Amygdala (tissue), 56 donors: ENCODE results near the gene ADGRF3.
"Not testable (repeated sequence)": the region's sequence is repeated elsewhere in the genome, so short reads cannot be mapped to it uniquely, and the experiment has no call there.

Experiments used
- DNase-seq, 56 donors: peaks; one replicate each; lab custom pipeline; 2025; lab: John Stamatoyannopoulos, UW

The ADGRF3 gene

DNA sequence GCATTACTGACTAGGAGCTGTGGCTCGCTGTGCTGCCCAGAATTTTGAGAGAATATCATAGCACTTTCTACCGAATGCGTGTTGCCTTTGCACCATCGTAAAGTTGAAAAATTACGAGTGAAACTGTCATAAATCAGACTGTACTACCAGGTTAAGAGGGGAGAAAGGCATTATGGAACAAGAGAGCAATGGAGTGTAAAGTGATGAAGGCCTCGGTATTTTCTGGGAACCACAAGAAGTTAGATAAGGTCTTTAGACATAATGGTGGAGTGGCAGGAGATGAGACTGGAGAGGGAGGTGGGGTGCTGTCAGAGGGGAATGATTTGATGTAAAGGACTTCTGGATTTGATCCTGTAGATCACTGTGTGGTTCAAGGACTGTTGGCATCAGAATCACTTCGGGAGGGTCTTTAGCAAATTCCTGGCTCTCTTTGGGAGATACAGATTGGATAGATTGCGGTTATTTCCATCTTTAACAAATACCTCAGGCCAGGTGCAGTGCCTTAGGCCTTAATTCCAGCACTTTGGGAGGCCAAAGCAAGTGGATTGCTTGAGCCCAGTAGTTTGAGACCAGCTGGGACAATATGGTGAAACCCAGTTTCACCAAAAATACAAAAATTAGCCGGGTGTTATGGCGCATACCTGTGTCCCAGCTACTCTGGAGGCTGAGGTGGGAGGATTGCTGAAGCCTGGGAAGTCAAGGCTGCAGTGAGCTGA lies 4.9 kb upstream of the ADGRF3 start:
- DNase-seq = no peak

DNA sequence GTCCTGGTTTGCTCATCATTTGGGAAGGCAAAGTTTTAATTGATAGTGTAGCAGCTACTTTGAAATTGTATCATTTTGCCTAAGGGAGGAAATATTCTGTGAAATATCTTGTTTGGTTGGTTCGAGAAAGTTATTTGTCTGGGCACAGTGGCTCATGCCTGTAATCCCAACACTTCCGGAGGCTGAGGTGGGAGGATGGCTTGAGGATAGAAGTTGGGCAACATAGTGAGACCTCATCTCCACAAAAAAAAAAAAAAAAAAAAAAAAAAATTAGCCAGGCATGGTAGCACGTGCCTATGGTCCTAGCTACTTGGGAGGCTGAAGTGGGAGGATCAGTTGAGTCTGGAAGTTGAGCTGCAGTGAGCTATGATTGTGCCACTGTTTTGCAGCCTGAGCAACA lies 3.1 kb upstream of the ADGRF3 start:
- no peak for DNase-seq

DNA sequence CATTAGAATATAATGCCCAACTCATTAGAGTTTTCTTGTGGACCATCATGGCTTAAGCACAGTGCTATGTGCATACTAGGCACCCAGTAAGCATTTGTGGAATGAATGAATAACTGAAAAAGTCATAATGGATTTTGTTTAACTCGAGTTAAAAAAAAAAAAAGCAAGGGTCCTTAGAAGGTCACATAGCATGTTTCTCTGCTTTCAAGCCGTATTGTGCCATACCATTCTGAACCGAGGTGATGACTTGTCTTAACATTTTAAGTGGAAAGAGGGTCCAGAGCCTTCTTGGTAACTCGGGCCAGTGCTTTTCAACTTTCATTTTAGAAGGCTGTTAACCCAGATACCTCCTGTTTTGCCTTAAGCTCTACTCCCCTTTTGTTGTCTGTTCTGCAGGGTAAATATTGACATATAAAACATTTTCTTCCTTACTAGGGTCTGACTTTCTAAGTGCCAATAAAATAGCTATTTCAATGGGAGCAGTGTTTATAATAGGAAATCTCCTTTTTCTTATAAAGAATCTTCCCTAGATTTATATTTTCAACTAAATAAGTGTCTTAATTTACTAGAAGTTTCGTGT lies 787 bp upstream of the ADGRF3 start:
- no peak for DNase-seq

DNA sequence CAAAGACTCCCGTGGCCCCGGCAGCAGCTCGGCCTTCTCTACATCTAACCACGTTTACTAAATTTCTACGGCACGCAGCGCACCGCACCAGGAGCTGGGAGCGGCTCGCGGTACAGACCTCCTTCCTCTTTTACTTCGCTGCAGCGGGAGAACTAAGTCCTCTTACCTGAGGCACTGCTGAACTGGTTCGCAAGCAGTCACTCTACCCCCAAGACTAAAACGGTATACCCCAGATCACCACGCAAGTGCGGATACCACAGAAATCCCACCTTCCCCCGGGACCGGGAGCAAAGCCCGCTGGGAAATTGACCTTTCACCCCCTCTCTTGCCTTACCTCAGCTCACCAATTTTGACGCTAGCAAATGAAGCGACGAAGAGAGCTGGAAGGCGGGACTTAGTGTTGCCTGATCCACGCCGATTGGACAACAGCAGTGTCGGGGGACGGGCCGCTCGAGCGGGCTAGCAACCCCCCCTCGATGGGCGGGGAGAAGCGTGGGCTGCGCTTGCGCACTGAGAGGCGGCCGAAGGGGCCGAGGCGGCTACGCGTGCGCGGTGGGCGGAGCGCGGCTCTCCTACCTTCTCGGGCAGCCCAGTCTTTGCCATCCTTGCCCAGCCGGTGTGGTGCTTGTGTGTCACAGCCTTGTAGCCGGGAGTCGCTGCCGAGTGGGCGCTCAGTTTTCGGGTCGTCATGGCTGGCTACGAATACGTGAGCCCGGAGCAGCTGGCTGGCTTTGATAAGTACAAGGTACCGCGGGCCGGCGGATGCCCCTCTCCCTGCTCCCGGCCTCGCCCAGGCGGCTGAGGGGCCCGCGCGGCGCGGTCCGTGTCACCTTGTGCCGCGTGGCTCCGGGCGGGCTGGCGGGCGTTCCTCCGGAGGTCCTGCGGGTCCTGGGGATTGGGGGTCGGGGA lies 790 bp downstream of the ADGRF3 start, which contains the start of gene SELENOI:
TSS of gene SELENOI (plus strand) at position 599 of the 909 bp plus-strand sequence. CDS start at position 689, 90 bp downstream.
- DNase-seq = peak; percentile 86 to 100 (median 99)

DNA sequence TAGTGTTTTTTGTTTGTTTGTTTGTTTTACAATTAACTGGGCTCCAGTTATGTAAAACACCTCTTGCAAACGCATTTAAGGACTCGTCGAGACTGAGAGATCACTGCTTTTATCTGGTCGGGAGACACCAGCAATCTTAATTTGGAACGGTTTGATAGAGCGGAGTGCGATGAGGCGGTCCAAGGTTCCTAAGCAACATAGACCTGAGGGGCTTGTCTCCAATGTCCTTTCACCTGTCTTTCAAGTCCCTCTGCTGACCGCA lies 1.4 kb downstream of the ADGRF3 start:
- DNase-seq = no peak

DNA sequence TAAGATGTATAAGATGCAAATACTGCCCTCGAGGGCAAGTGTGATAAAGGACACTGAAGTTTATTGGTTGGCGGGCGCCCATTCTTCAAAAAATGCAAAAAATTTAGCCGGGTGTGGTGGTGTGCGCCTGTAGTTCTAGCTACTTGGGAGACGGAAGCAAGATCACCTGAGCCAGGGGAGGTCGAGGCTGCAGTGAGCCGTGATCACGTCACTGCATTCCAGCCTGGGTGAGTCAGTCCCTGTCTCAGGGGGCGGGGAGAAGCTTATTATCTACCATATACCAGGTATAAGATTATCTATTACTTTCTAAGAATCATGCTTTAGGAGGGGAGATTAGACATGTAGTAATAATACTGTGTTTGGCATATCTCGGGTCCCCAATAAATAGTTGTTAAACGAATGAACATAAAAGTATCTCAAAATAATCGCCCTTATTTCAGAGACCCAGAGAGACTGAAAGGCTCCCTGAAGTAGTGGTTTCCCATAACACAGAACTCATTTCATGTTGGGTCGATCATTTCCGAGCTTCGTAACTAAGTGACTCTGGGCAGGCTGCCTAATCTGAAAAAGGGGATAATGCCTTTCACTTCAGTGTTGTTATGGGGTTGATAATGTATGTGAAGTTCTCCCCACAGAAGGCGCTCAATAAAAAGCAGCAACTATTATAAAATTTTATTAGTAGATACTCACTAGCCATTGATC lies 1.9 kb downstream of the ADGRF3 start:
- no peak for DNase-seq

DNA sequence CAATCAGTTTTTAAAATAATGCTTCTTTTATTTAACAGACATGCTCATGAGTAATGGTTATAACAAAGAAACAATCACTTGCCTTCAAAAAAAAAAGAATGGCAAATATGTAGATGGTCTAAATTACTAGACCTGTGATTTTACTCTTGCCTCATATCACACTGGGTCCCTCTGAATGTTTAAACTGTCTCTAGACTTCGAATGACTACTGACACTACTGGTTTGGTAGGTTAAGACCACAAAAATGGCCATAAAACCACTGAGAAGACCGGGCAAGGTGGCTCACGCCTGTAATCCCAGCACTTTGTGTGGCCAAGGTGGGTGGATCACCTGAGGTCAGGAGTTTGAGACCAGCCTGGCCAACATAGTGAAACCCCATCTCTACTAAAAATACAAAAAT lies 5.8 kb downstream of the ADGRF3 start:
- no peak for DNase-seq

DNA sequence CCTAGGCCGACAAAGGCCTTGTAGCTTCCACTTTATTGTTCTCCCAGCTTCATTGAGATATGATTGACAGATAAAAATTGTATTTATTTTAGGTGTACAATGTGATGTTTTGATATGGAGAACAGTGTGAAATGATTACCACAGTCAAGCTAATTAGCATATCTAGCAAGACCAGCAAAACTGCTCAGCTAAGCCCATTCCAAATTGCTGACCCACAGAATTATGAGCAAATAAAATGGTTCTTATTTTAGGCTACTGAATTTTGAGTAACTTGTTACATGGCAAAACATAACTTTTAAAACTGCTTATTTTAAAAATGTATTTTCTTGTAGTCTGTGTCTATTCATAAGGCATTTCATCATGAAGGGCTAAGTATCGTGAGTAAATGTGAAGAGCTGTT lies 9.3 kb downstream of the ADGRF3 start:
- DNase-seq = no peak

DNA sequence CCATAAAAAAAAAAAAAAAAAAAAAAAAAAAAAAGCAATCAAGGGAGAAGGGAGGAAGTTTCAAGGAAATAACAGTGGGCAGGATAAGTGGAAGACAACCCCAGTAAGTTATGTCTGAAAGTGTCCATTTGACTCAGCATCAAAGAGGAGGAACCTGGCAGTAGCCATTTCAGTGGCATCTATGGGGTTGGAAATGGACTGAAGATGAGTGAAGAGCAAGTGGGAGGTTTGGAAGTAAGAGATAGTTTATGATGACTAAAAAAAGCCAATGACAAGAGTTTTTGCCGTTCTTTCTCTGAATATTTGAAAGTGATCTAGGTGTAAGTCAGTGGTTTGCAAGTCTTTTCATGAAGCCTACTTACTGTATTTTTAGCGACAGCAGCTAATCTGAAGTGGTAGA lies 9.9 kb downstream of the ADGRF3 start:
- DNase-seq = no peak

DNA sequence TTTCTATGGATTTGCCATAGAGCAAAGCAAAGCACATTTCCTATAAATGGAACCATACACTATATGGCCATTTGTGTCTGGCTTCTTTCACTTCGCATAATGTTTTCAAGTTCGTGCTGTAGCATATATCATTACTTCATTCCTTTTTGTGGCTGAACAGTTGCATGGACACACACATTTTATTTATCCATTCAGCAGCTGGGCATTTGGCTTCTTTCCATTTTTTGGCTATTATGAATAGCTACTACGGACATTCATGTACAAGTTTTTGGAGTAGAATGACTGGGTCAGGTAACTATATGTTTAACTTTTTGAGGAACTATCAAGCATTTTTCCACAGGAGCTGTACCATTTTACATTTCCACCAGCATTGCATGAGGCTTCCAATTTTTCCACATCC lies 11.4 kb downstream of the ADGRF3 start:
- no peak for DNase-seq

DNA sequence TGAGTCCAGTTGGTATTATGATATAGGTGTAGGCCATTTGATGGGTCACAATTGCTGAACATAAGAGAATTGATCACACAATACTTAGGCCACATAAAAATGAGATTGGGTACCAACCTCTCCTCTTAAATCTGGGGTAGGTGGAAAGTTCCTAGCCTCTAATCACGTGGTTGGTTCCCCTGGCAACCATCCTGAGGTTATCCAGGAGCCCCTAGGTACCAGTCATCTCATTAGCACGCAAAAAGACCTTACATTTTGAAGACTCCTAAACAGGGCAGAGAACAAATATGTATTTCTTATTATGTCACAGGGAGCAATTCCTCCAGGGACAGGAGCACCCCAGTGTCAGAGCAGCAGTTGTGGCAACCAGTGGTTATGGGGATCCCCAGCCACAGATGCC lies 13.3 kb downstream of the ADGRF3 start:
- DNase-seq = no peak

DNA sequence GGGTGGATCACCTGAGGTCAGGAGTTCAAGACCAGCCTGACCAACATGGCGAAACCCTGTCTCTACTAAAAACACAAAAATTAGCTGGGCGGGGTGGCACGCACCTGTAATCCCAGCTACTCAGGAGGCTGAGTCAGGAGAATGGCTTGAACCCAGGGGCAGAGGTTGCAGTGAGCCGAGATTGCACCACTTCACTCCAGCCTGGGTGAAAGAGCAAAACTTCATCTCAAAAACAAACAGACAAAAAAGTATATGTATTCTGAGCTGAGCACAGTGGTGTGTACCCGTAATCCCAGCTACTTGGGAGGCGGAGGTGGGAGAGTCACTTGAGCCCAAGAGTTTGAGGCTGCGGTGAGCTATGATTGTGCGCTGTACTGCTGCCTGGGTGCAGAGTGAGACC lies 15.3 kb downstream of the ADGRF3 start:
- not testable (repeated sequence) for DNase-seq

DNA sequence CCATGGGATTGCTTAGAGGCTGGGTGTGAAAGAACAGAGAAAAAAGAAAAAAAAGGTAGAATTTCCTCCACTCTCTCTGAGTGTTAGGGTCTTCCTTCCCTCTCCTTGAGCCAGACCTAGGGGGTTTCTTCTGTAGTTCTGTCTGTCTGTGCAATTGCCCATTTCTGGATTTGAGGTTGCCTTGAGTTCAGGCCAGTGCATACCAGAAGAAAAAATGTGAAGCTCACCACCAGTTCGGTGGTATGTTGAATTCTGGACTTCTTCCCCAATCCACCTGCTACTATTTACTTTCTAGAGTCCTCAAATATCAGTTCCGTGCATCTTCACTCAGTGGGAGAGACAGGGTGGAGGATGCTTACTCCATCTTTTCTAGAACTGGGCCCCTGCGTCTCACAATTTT lies 16.0 kb downstream of the ADGRF3 start:
- no peak for DNase-seq

DNA sequence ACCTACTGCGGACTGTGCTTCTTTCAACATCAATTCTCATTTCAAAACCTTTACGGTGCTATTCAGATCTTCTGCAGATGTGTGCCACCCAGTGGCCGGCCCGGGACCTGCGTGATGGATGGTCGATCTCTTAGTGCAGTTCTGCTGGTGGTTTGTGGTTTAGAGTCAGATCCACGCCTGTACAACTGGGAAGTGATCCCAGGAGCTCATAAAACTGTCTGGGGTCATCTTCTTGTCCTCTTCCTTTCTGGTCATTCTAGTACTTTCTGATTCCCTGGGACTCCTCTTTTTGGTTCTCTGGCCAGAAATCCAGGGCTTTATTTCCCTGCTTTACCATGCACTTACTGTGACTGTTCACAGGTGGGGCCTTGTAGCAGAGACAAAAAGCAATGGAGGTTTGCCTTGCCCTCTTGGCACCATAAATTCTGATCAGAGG lies 16.5 kb downstream of the ADGRF3 start:
- DNase-seq = peak in 53 of 56 donors; percentile 5 to 93 (median 55)

DNA sequence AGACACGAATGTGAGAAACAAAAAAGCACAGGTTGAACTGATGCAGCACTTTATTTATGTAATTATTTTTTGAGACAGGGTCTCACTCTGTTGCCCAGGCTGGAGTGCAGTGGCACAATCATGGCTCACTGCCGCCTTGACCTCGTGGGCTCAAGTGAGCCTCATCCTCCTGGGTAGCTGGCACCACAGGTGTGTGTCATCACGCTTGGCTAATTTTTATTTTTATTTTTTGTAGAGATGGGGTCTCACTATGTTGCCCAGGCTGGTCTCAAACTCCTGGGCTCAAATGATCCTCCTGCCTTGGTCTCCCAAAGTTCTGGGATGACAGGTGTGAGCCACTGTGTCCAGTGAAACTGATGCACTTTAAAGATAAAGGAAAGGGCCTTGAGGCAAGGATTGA lies 17.5 kb downstream of the ADGRF3 start:
- DNase-seq = not testable (repeated sequence)

DNA sequence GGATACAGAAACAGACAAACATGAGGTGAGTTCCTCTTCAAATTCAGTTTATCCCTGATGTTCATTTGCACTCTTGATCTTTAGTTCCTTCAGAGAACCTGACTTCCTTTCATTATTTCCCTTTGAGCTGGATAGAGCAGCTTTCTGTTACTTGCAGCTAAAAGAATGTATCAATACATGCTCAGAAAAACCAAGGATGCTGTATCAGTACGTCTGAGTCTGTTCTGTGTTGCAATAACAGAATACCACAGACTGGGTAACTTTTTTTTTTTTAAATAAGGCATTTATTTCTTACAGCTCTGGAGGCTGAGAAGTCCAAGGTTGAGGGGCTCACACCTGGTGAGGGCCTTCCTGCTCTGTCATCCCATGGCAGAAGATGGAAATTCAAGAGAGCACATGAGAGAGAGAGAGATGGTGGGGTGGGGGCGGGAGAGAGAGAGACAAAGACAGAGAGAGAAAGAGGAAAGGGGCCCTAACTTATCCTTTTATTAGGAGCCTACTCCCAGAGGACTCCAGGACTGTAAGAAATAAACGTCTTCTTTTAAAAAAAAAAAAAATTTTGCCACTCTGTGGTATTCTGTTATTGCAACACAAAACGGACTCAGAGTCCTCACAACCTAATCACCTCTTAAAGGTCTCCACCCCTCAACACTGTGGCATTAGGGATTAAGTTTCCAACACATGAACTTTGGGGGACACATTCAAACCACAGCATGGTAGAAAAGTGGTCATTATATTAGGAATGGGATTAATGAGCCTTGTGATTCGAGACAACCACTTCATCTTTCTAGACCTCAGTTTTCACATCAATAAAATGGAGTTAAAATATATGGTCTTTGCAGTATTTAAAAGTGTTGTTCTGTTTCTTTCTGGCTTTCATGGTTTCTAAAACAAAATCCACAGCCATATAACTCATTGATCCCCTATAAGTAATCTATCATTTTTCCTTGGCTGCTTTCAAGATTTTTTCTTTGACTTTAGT lies 19.0 kb downstream of the ADGRF3 start:
- DNase-seq = no peak

DNA sequence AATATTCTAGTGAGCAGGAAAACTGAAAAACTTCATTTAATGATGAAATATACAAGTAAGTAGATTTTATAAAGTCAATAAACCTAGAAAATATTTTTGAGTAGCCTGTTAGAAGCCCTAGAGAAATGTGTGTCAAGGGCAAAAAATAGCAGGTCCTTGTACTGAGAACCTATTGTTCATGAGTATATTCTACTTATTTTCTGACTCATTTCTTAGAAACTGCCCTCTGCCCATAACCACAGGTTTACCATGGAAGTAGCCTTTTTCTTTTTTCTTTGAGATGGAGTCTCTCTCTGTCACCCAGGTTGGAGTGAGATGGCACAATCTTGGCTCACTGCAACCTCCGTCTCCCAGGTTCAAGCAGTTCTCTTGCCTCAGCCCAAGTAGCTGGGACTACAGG lies 20.1 kb downstream of the ADGRF3 start:
- no peak for DNase-seq

DNA sequence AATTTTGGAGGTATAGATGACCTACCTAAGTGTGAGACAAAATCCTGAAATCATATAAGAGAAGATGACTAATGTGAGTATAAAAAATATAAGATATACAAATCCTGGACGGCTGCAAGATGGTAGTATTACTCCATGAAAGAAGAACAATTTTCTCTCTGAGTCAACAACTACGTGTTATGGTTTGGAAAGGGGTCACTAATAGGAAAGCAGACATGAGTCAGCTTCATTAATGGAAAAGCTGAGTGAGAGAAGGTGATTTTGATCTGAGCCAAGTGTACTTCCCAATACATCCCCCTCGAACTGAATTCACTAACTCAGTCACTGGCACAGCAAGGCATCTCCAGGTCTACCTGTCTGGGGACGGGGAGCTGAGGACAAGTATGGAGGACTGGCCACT lies 20.7 kb downstream of the ADGRF3 start:
- no peak for DNase-seq

DNA sequence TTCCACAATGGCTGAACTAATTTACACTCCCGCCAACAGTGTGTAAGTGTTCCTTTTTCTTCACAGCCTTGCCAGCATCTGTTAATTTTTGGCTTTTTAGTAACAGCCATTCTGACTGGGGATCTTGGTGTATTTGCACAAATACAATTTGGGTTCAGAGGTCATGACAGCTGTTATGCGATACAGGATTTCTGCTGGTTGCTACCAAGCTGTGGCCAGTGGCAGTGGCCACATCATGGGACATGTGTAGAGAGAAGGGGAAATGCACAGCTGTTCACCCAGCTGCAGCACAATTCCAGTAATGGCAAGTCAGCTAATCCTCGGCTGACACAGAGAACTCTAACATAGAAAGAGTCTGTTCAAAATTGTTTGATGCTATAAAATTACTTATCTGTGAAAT lies 21.7 kb downstream of the ADGRF3 start:
- DNase-seq = no peak

DNA sequence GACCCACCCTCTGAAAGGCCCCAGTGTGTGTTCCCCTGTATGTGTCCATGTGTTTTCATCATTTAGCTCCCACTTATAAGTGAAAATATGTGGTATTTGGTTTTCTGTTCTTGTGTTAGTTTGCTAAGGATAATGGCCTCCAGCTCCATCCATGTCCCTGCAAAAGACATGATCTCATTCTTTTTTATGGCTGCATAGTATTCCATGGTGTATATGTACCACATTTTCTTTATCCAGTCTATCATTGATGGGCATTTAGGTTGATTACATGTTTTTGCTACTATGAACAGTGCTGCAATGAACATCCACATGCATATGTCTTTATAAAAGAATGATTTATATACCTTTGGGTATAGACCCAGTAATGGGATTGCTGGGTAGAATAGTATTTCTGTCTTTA lies 22.1 kb downstream of the ADGRF3 start:
- not testable (repeated sequence) for DNase-seq
